Subcutaneous adipose tissue (tissue), 4 donors: ENCODE results near the gene UGT1A6. TPM values are rescaled to one million over a fixed set of nuclear protein-coding genes. Genes with fewer than 3 reads are reported as not detected.

Experiments used
- total RNA-seq, 4 donors: library from RNA; depleted of rRNA; stranded (reverse); fragments of >200 nt; gene quantifications; one replicate each; pipeline ENCODE4 v1.1.0, GENCODE V29; 2016
- TF ChIP-seq, protein P1 (sequence below): fragments of 450-650 bp; IDR thresholded peaks from one replicate; pipeline ENCODE4 v1.5.1; 2016; ENCODE audit warnings: low read depth, mild to moderate bottlenecking, control low read depth, antibody characterized with exemption, moderate library complexity

The UGT1A6 gene
- total RNA-seq, result not detected

DNA sequence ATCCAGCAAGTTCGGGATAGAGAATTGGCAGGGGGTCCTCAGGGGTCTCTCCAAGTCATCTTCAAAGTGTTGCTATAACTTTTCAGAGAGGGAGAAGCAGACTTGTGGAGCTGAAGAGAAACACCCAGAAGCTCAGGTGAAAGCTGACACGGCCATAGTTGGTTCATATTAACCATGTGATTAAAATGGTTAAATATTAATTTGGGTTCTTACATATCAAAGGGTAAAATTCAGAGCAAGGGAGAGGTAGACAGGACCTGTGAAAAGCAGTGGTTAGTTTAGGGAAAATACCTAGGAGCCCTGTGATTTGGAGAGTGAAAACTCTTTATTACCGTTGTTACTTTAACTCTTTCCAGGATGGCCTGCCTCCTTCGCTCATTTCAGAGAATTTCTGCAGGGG, at the start of gene UGT1A6:
Gene UGT1A6, plus strand, starts transcription at position 243 of the 400 bp plus-strand sequence. Its CDS starts 115 bp downstream, at position 358.
- TF ChIP-seq, protein P1, sequence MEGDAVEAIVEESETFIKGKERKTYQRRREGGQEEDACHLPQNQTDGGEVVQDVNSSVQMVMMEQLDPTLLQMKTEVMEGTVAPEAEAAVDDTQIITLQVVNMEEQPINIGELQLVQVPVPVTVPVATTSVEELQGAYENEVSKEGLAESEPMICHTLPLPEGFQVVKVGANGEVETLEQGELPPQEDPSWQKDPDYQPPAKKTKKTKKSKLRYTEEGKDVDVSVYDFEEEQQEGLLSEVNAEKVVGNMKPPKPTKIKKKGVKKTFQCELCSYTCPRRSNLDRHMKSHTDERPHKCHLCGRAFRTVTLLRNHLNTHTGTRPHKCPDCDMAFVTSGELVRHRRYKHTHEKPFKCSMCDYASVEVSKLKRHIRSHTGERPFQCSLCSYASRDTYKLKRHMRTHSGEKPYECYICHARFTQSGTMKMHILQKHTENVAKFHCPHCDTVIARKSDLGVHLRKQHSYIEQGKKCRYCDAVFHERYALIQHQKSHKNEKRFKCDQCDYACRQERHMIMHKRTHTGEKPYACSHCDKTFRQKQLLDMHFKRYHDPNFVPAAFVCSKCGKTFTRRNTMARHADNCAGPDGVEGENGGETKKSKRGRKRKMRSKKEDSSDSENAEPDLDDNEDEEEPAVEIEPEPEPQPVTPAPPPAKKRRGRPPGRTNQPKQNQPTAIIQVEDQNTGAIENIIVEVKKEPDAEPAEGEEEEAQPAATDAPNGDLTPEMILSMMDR, result no peak

DNA sequence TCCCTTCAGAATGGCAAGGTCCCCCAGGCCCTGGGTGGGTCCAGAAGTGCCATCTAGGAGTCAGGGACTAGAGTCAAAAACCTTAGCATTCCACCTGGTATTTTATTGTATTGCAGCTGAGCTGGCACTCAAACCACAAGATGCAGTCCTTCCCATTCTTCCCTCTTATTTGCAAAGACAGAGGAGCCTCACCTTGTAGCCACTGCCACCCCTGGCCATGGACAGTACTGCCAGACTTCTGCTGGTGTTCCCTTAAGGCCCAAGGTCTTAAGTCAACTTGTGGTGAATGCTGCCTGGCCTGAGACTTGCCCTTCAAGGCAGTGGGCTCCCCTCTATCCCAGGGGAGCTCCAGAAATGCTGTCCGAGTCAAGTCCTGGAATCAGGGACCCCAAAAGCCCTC, 49.6 kb upstream of the UGT1A6 start:
- TF ChIP-seq, protein P1, result no peak

DNA sequence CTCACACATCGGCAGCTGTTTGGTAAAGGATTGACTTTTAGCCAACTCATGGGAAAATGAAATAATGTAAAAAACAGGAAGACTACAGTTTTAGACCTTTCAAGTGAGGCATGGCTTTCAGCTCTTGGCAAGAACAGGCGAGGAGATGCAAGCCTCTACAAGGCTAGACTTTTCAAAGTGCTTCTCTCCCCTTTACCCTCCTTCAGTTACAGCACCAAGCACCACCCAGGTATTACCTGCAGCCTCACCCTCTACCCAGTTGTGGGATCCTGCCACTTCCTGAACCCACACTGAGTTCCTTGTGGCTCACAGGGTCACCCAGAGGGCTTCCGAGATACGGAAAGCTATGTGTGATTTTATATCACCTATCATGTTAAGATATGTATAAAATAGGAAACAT, 41.7 kb upstream of the UGT1A6 start:
- TF ChIP-seq, protein P1, result no peak

DNA sequence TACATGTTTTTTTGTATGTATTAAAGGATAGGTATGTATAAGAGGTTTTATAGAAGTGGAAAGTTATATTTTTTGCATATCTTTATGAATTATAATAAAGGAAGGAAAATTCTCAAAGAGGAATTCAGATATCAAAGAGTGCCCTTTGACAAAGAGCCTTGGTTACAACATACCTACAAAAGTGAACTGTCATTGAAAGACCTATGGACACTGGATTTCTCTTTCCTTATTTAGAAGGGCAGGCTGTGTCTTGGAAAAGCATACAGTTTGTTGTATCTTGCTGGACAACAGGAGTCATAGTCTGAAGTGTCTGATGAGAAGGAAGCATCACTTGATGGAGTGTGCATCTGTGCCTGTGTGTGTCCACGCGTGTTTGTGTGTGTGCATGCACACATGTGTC, 41.3 kb upstream of the UGT1A6 start:
- TF ChIP-seq, protein P1, result no peak

DNA sequence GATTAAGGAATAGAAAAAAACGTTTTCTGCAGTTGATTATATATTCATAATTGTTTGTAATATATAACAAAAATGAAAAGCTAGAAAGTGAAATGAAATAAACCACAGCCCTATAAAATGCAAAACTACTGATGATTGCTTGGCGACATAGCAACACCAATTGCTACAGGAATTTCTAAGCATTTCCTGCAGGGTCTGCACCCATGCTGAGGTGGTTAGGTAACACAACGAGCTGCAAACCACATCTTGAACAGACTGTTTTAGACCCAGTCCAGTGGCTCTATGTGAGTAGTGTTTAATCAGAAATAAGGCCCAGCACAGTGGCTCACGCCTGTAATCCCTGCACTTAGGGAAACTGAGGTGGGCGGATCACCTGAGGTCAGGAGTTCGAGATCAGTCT, 38.2 kb upstream of the UGT1A6 start:
- TF ChIP-seq, protein P1, result no peak

DNA sequence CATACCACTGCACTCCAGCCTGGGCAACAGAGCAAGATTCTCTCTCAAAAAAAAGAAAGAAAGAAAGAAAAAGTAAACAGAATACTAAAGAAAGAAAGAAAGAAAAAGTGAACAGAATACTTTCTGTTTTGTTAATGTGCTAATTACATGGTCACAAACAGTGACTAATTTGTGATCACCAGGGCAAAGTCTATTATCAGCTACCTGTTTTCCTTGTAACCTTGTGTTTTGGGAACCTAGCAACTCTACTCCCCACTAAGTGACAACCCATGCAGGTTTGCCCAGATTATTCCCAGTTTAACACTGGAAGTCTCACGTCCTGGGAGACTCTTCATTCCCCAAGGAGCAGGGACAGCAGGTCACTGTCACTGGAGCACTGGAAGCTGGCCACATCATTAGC, 37.6 kb upstream of the UGT1A6 start:
- TF ChIP-seq, protein P1, result no peak

DNA sequence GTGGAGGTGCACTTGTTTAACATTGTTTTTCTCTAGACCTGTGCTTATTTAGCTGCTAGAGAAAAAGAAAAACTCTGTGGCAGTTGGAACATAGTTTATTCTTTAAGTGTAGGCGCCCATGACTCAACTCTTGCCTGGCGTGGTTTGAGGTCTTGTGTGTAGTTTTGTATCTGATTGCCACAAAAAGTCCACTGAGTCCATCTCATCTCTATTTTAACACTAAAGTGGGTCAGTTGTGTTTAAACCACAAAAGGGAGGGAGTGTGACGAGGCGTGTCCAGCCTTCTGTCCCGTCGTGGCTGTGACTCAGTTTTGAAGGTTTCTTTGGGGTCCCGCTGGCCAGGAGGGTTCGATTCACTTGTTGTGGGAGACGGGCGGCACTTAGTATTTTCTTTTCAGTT, 36.2 kb upstream of the UGT1A6 start:
- TF ChIP-seq, protein P1, result no peak
